Measurements from ENCODE around the gene DRC7. TPM values are rescaled to one million over a fixed set of nuclear protein-coding genes. Genes with fewer than 3 reads are reported as not detected.

DRC7 gene
- total and polyA plus RNA-seq, 8 donors: 0.28 to 2.4 (median 0.76) TPM

- peak in 2 of 6 donors; percentile 23 to 69 for DNase-seq
- WGBS, 2 donors: 89 to 95% methylated on average over 24 of the region's 24 CpGs
- intact Hi-C loops (cut with DNase I): no loop called here
These were observed 45.9 kb downstream of the DRC7 start for GRCh38 chr16:57740423-57741071.

GRCh38 chr16:57741660-57742191 lies 47.1 kb downstream of the DRC7 start:
- Histone ChIP-seq H3K9me3 (no peaks in the 10 kb centered on the region), H3K4me1 (peaks cover 0 to 6% (median 0%) of the 10 kb centered on the region in 3 donors), H3K36me3 (peaks cover 0 to 3% (median 0%) of the 10 kb centered on the region in 3 donors), H3K27ac (no peak overlapping the region), H3K27me3 (no peaks in the 10 kb centered on the region), H3K4me3 (no peak overlapping the region)
- intact Hi-C loops (cut with DNase I): no loop called here
- FAIRE-seq (no peak), DNase-seq (peak in 3 of 6 donors; percentile 16 to 65 (median 55)), ATAC-seq (no peak)
- whole genome bisulfite sequencing, 2 donors: 93 to 95% methylated on average over 14 to 16 of the region's 16 CpGs
- TF ChIP-seq CTCF (IDR thresholded peaks at IDR 0.05): no peak

More at GRCh38 chr16:57740423-57741071, 45.9 kb downstream of the DRC7 start:
- peaks cover 0 to 11% (median 0%) of the 10 kb centered on the region in 3 donors for H3K4me1 ChIP-seq
- FAIRE-seq: no peak
- no peak for ATAC-seq
- no peak overlapping the region for H3K4me3 ChIP-seq
- H3K36me3 ChIP-seq: peaks cover 0 to 3% (median 0%) of the 10 kb centered on the region in 3 donors
- no peaks in the 10 kb centered on the region for H3K27me3 ChIP-seq
- TF ChIP-seq CTCF (IDR thresholded peaks at IDR 0.05): no peak
- H3K27ac ChIP-seq: no peak overlapping the region
- H3K9me3 ChIP-seq: no peaks in the 10 kb centered on the region

GRCh38 chr16:57742543-57742942 lies 47.9 kb downstream of the DRC7 start:
- Histone ChIP-seq H3K27ac (no peak overlapping the region), H3K9me3 (no peaks in the 10 kb centered on the region), H3K36me3 (peaks cover 0 to 3% (median 0%) of the 10 kb centered on the region in 3 donors), H3K4me3 (no peak overlapping the region), H3K27me3 (no peaks in the 10 kb centered on the region), H3K4me1 (no peaks in the 10 kb centered on the region)
- 82 to 89% methylated on average over 4 of the region's 4 CpGs for WGBS, 2 donors
- FAIRE-seq (no peak), ATAC-seq (no peak), DNase-seq (no peak)
- intact Hi-C loops (cut with DNase I): no loop called here
- no peak for TF ChIP-seq CTCF (IDR thresholded peaks at IDR 0.05)

GRCh38 chr16:57743458-57743857 lies 48.9 kb downstream of the DRC7 start:
- no peak for ATAC-seq
- H3K36me3 ChIP-seq: peaks cover 0 to 3% (median 0%) of the 10 kb centered on the region in 3 donors
- no peak overlapping the region for H3K4me3 ChIP-seq
- intact Hi-C loops (cut with DNase I): no loop called here
- peak in 1 of 6 donors; percentile 47 for DNase-seq
- FAIRE-seq: no peak
- H3K9me3 ChIP-seq: no peaks in the 10 kb centered on the region
- H3K27ac ChIP-seq: no peak overlapping the region
- WGBS, 2 donors: 87 to 90% methylated on average over 10 of the region's 10 CpGs
- no peak for TF ChIP-seq CTCF (IDR thresholded peaks at IDR 0.05)
- H3K4me1 ChIP-seq: no peaks in the 10 kb centered on the region
- no peaks in the 10 kb centered on the region for H3K27me3 ChIP-seq

All from pancreas (tissue), 10 donors.